OCI-LY3 (cell line): Measurements from ENCODE around the gene VPS4B.

ENCODE experiments used
- H2AFZ ChIP-seq: fragments of 200-600, 300-600 bp; shearing (Covaris generic); 2 replicates; pipeline ENCODE4 v1.6.0; 2014; ENCODE audit warnings: antibody characterized with exemption, low read depth, low read length
- H3K27ac ChIP-seq: fragments of 200-600, 300-600 bp; sonication (generic); 2 replicates; pipeline ENCODE4 v1.5.1; 2014; ENCODE audit warnings: mild to moderate bottlenecking, low read length, moderate library complexity, mixed read lengths
- H3K27me3 ChIP-seq: fragments of 200-600, 300-600 bp; sonication (generic); 2 replicates; pipeline ENCODE4 v1.6.1; 2014; ENCODE audit warnings: low read depth, low read length, mixed read lengths
- H3K36me3 ChIP-seq: fragments of 200-600, 300-600 bp; sonication (generic); replicated peaks from 2 replicates; pipeline ENCODE3; 2014; ENCODE audit warnings: low read depth, low read length, mixed read lengths
- H3K4me1 ChIP-seq: fragments of 300-600, 200-600 bp; sonication (generic); 2 replicates; pipeline ENCODE4 v1.6.1; 2014; ENCODE audit warnings: low read length, mixed read lengths
- H3K4me2 ChIP-seq: fragments of 200-600, 300-600 bp; sonication (generic); 2 replicates; pipeline ENCODE4 v1.6.1; 2014; ENCODE audit warnings: low read length, mixed read lengths
- H3K4me3 ChIP-seq: fragments of 300-600, 200-600 bp; sonication (generic); 2 replicates; pipeline ENCODE4 v1.5.1; 2014; ENCODE audit warnings: antibody characterized with exemption, mild to moderate bottlenecking, low read length, moderate library complexity
- H3K79me2 ChIP-seq: fragments of 300-600, 200-600 bp; shearing (Covaris generic); 2 replicates; pipeline ENCODE4 v1.6.1; 2014; ENCODE audit warnings: mild to moderate bottlenecking, low read length, mixed read lengths
- H3K9ac ChIP-seq: fragments of 300-600, 200-600 bp; shearing (Covaris generic); 2 replicates; pipeline ENCODE4 v1.6.0; 2014; ENCODE audit warnings: mild to moderate bottlenecking, low read length, moderate library complexity
- H3K9me3 ChIP-seq: fragments of 200-600, 300-600 bp; shearing (Covaris generic); 2 replicates; pipeline ENCODE4 v1.6.1; 2014; ENCODE audit warnings: low read length, mixed read lengths; ENCODE audit not compliant: insufficient read depth
- H4K20me1 ChIP-seq: fragments of 200-600, 300-600 bp; sonication (generic); 2 replicates; pipeline ENCODE4 v1.6.1; 2016; ENCODE audit warnings: low read length, mixed read lengths; ENCODE audit not compliant: insufficient read depth
- CTCF ChIP-seq: fragments of 200-600, 300-600 bp; sonication (generic); IDR thresholded peaks from 2 replicates; pipeline ENCODE4 v1.5.1; 2014; ENCODE audit warnings: antibody characterized with exemption, low read length, low read depth
- EZH2phosphoT487 ChIP-seq: fragments of 200-600 bp; shearing (Covaris generic); IDR thresholded peaks from 2 replicates; pipeline ENCODE4 v1.6.1; 2018; ENCODE audit warnings: antibody characterized with exemption, mixed run types, low read depth

VPS4B gene

DNA sequence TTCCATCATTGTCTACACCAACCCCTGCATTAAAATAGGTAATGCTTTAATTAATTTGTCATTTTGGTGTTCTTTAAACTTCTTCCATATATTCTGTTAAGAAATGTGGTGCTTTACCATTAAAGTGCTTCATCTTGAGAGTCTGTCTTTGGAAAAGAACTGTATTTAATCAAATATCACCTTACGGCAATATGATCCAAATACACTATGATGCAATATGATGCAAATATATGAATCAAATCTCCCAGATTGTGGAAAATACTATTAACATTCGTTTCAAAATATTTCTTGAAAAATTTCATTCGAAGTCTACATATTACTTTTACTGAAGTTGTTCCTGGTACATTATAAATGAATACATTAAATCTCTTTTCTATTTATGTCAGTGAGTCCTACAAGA is 23.0 kb downstream of the VPS4B start:
- H3K9ac ChIP-seq = no peak overlapping the region
- no peak overlapping the region for H3K4me2 ChIP-seq
- no peaks in the 10 kb centered on the region for H3K4me1 ChIP-seq
- H3K9me3 ChIP-seq = no peaks in the 10 kb centered on the region
- H3K27ac ChIP-seq = no peak overlapping the region
- H3K36me3 ChIP-seq = peaks cover 57% of the 10 kb centered on the region
- no peak overlapping the region for H2AFZ ChIP-seq
- no peaks in the 10 kb centered on the region for H3K27me3 ChIP-seq
- H4K20me1 ChIP-seq = no peaks in the 10 kb centered on the region
- no peaks in the 10 kb centered on the region for H3K79me2 ChIP-seq
- no peak overlapping the region for H3K4me3 ChIP-seq
- TF ChIP-seq EZH2phosphoT487 = no peak
- no peak for TF ChIP-seq CTCF

DNA sequence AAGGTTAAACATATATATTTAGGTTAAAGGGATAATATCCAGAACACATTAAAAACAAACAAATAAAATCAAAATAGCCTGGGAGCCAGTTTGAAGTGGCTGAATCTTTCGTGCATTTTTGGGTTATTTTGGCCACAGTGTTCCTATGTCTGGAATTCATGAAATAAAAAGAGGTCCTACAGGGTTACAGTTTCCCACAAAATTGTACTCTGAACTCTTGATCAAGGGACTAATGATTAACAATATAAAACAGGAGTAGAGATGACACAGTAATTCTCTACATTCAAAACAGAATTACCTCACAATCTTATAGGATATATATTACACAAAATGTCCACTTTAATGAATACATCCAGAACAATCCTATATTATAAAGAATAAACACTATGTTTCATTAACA is 24.9 kb downstream of the VPS4B start:
- no peak overlapping the region for H2AFZ ChIP-seq
- no peak overlapping the region for H3K27ac ChIP-seq
- peaks cover 43% of the 10 kb centered on the region for H3K36me3 ChIP-seq
- H3K4me1 ChIP-seq = no peaks in the 10 kb centered on the region
- TF ChIP-seq EZH2phosphoT487 (no peak), CTCF (no peak)
- no peak overlapping the region for H3K4me2 ChIP-seq
- H3K79me2 ChIP-seq = no peaks in the 10 kb centered on the region
- no peaks in the 10 kb centered on the region for H3K27me3 ChIP-seq
- no peak overlapping the region for H3K9ac ChIP-seq
- H4K20me1 ChIP-seq = no peaks in the 10 kb centered on the region
- H3K9me3 ChIP-seq = no peaks in the 10 kb centered on the region
- no peak overlapping the region for H3K4me3 ChIP-seq

DNA sequence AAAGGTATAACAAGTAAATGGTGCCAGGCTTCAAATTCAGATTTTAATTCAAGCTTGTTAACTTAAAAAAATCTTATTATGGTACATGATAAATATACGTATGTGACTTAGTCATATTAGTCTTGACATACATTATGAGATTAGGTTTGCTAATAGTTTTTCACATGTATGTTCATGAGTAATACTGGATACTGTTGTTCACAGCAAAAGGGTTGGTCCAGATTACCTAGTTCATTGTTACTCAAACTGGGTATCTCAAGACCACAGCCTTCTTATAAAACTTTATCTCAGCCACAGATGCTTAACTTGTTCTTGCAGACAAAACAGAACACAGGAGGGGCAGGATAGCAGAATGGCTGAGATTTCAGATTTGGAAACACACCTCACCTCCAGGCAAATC is 26.8 kb downstream of the VPS4B start:
- Histone ChIP-seq H3K4me1 (no peaks in the 10 kb centered on the region), H3K27ac (no peak overlapping the region)

GRCh38 chr18:63394954-63395353 is 27.3 kb downstream of the VPS4B start:
- no peaks in the 10 kb centered on the region for H3K4me1 ChIP-seq
- H3K4me2 ChIP-seq = no peak overlapping the region
- H3K36me3 ChIP-seq = peaks cover 45% of the 10 kb centered on the region
- no peak overlapping the region for H3K4me3 ChIP-seq
- no peak overlapping the region for H2AFZ ChIP-seq
- H3K27ac ChIP-seq = no peak overlapping the region
- no peak for TF ChIP-seq CTCF
- TF ChIP-seq EZH2phosphoT487 = no peak
- no peaks in the 10 kb centered on the region for H3K9me3 ChIP-seq
- no peaks in the 10 kb centered on the region for H3K79me2 ChIP-seq
- H3K27me3 ChIP-seq = no peaks in the 10 kb centered on the region
- no peaks in the 10 kb centered on the region for H4K20me1 ChIP-seq
- H3K9ac ChIP-seq = no peak overlapping the region

More for the DNA sequence above, 26.8 kb downstream of the VPS4B start:
- no peak overlapping the region for H3K9ac ChIP-seq
- no peak overlapping the region for H3K4me3 ChIP-seq
- H3K79me2 ChIP-seq = no peaks in the 10 kb centered on the region
- H3K9me3 ChIP-seq = no peaks in the 10 kb centered on the region
- H3K27me3 ChIP-seq = no peaks in the 10 kb centered on the region
- no peak overlapping the region for H2AFZ ChIP-seq
- H4K20me1 ChIP-seq = no peaks in the 10 kb centered on the region
- H3K4me2 ChIP-seq = no peak overlapping the region
- TF ChIP-seq CTCF = no peak
- no peak for TF ChIP-seq EZH2phosphoT487
- peaks cover 45% of the 10 kb centered on the region for H3K36me3 ChIP-seq
